WTC11 (cell line): ENCODE measurements around the gene OLIG1. TPM values are rescaled to one million over a fixed set of nuclear protein-coding genes. Genes with fewer than 3 reads are reported as not detected.

ENCODE experiments used
- ATAC-seq: fragments of 200-7000 bp; cut with Tn5 transposase; 2 replicates; pipeline ENCODE4 v1.10.0; 2021; ENCODE audit warnings: mild to moderate bottlenecking, moderate library complexity
- CTCF ChIA-PET: fragments of 300-600 bp; sonication (Branson Sonifier 250); formaldehyde crosslinking; loops from one replicate; lab custom pipeline; 2021; ENCODE audit warnings: antibody characterized with exemption; lab: Charles Lee
- POLR2A ChIA-PET: fragments of 350-600 bp; sonication (Branson Sonifier 250); formaldehyde crosslinking; loops from one replicate; lab custom pipeline; 2021; ENCODE audit warnings: antibody characterized with exemption; lab: Charles Lee
- DNase-seq: peaks from one replicate; pipeline ENCODE4 v3.0.0; 2021; ENCODE audit warnings: low spot score
- H3K27ac Mint-ChIP-seq: 2 replicates; pipeline ENCODE4 v1.8.0; 2021; ENCODE audit warnings: mixed read lengths
- H3K27me3 Mint-ChIP-seq: 2 replicates; pipeline ENCODE4 v1.8.0; 2021; ENCODE audit warnings: low read depth, mild to moderate bottlenecking, moderate library complexity, mixed read lengths
- H3K36me3 Mint-ChIP-seq: 2 replicates; pipeline ENCODE4 v1.8.0; 2021; ENCODE audit warnings: mixed read lengths
- H3K4me1 Mint-ChIP-seq: 2 replicates; pipeline ENCODE4 v1.8.0; 2022; ENCODE audit warnings: mixed read lengths
- H3K4me3 Mint-ChIP-seq: 2 replicates; pipeline ENCODE4 v1.8.0; 2021; ENCODE audit warnings: mild to moderate bottlenecking, moderate library complexity, mixed read lengths
- H3K9me3 Mint-ChIP-seq: 2 replicates; pipeline ENCODE4 v1.8.0; 2021; ENCODE audit warnings: mixed read lengths
- MXD4 ChIP-seq: fragments of 250-450 bp; sonication (Bioruptor Pico); IDR thresholded peaks from 2 replicates; pipeline ENCODE4 v1.8.0; 2021; ENCODE audit warnings: mild to moderate bottlenecking, moderate library complexity, borderline replicate concordance
- NR2C2 ChIP-seq: sonication (generic); formaldehyde crosslinking; IDR thresholded peaks from 2 replicates; pipeline ENCODE4 v1.8.0; 2022; ENCODE audit warnings: mild to moderate bottlenecking, missing genetic modification reagents
- OVOL2 ChIP-seq: fragments of 250-450 bp; sonication (Bioruptor Pico); IDR thresholded peaks from 2 replicates; pipeline ENCODE4 v1.9.0; 2021; ENCODE audit warnings: mild to moderate bottlenecking, borderline replicate concordance
- SOX15 ChIP-seq: fragments of 250-450 bp; sonication (Bioruptor Pico); IDR thresholded peaks from 2 replicates; pipeline ENCODE4 v1.9.0; 2021; ENCODE audit warnings: mild to moderate bottlenecking
- TEAD4 ChIP-seq: sonication (generic); formaldehyde crosslinking; IDR thresholded peaks from 2 replicates; pipeline ENCODE4 v1.8.0; 2022; ENCODE audit warnings: mild to moderate bottlenecking, missing genetic modification reagents
- ZNF219 ChIP-seq: sonication (generic); formaldehyde crosslinking; IDR thresholded peaks from 2 replicates; pipeline ENCODE4 v1.8.0; 2023; ENCODE audit warnings: missing genetic modification reagents, mild to moderate bottlenecking, borderline replicate concordance
- ZNF232 ChIP-seq: sonication (generic); formaldehyde crosslinking; IDR thresholded peaks from 2 replicates; pipeline ENCODE4 v1.8.0; 2022; ENCODE audit warnings: mild to moderate bottlenecking, missing genetic modification reagents
- ZNF263 ChIP-seq: sonication (generic); formaldehyde crosslinking; IDR thresholded peaks from 2 replicates; pipeline ENCODE4 v1.8.1; 2022; ENCODE audit warnings: low read depth, mild to moderate bottlenecking, moderate library complexity, missing genetic modification reagents
- total RNA-seq: library from RNA; stranded (reverse); gene quantifications from 3 replicates; pipeline ENCODE4 v1.2.3, GENCODE V29; 2021
- TF ChIP-seq, protein P1 (sequence below): sonication (generic); formaldehyde crosslinking; conservative IDR thresholded peaks from 2 replicates; pipeline ENCODE4 v1.8.1; 2022; ENCODE audit warnings: mild to moderate bottlenecking, missing genetic modification reagents
- TF ChIP-seq, protein P2 (sequence below): sonication (generic); formaldehyde crosslinking; IDR thresholded peaks from 2 replicates; pipeline ENCODE4 v1.8.1; 2023; ENCODE audit warnings: mild to moderate bottlenecking, moderate library complexity, missing genetic modification reagents
- TF ChIP-seq, protein P3 (sequence below): sonication (generic); formaldehyde crosslinking; IDR thresholded peaks from 2 replicates; pipeline ENCODE4 v1.8.1; 2022; ENCODE audit warnings: mild to moderate bottlenecking, moderate library complexity, missing genetic modification reagents
- TF ChIP-seq, protein P4 (sequence below): sonication (generic); formaldehyde crosslinking; IDR thresholded peaks from 2 replicates; pipeline ENCODE4 v1.8.1; 2023; ENCODE audit warnings: mild to moderate bottlenecking, missing genetic modification reagents, moderate library complexity
- TF ChIP-seq, protein P5 (sequence below): sonication (generic); formaldehyde crosslinking; IDR thresholded peaks from 2 replicates; pipeline ENCODE4 v1.8.0; 2022; ENCODE audit warnings: mild to moderate bottlenecking, missing genetic modification reagents
- TF ChIP-seq, protein P6 (sequence below): fragments of 250-450 bp; sonication (Bioruptor Pico); IDR thresholded peaks from 2 replicates; pipeline ENCODE4 v1.9.0; 2021; ENCODE audit warnings: mild to moderate bottlenecking
- TF ChIP-seq, protein P7 (sequence below): fragments of 250-450 bp; sonication (Bioruptor Pico); IDR thresholded peaks from 2 replicates; pipeline ENCODE4 v1.8.0; 2021; ENCODE audit warnings: mild to moderate bottlenecking
- TF ChIP-seq, protein P8 (sequence below): fragments of 250-450 bp; sonication (Bioruptor Pico); IDR thresholded peaks from 2 replicates; pipeline ENCODE4 v1.9.0; 2021; ENCODE audit warnings: mild to moderate bottlenecking, borderline replicate concordance
- TF ChIP-seq, protein P9 (sequence below): fragments of 250-450 bp; sonication (Bioruptor Pico); IDR thresholded peaks from 2 replicates; pipeline ENCODE4 v2.1.2; 2022; ENCODE audit warnings: mild to moderate bottlenecking, moderate library complexity

OLIG1 gene
- total RNA-seq, 1 experiment from 2014 or later = 2.1 TPM

DNA sequence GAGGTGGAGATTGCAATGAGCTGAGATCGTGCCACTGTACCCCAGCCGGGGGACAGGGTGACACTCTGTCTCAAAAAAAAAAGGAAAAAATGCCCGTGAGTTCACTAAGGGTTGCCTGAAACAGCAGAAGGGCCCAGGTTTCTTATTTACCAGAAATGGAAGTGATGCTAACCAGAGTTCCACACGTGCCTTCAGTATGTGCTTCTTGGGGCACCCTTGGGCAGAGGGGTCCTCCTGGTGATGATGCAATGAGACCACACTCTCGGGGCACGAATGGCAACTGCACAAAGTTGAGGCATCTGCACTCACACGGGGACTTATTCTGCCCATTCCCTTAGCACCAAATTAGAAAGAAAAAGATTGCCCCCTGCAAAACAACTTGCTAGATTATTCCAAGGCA, 29.2 kb downstream of the OLIG1 start (continued):
- TF ChIP-seq, protein P1, sequence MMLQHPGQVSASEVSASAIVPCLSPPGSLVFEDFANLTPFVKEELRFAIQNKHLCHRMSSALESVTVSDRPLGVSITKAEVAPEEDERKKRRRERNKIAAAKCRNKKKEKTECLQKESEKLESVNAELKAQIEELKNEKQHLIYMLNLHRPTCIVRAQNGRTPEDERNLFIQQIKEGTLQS (CRISPR knock-in tag) = no peak
- TF ChIP-seq, protein P2, sequence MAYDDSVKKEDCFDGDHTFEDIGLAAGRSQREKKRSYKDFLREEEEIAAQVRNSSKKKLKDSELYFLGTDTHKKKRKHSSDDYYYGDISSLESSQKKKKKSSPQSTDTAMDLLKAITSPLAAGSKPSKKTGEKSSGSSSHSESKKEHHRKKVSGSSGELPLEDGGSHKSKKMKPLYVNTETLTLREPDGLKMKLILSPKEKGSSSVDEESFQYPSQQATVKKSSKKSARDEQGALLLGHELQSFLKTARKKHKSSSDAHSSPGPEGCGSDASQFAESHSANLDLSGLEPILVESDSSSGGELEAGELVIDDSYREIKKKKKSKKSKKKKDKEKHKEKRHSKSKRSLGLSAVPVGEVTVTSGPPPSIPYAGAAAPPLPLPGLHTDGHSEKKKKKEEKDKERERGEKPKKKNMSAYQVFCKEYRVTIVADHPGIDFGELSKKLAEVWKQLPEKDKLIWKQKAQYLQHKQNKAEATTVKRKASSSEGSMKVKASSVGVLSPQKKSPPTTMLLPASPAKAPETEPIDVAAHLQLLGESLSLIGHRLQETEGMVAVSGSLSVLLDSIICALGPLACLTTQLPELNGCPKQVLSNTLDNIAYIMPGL (CRISPR knock-in tag) = no peak
- TF ChIP-seq ZNF232 (no peak), ZNF263 (CRISPR knock-in tag) (no peak)
- TF ChIP-seq, protein P3, sequence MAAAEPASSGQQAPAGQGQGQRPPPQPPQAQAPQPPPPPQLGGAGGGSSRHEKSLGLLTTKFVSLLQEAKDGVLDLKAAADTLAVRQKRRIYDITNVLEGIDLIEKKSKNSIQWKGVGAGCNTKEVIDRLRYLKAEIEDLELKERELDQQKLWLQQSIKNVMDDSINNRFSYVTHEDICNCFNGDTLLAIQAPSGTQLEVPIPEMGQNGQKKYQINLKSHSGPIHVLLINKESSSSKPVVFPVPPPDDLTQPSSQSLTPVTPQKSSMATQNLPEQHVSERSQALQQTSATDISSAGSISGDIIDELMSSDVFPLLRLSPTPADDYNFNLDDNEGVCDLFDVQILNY = no peak

DNA sequence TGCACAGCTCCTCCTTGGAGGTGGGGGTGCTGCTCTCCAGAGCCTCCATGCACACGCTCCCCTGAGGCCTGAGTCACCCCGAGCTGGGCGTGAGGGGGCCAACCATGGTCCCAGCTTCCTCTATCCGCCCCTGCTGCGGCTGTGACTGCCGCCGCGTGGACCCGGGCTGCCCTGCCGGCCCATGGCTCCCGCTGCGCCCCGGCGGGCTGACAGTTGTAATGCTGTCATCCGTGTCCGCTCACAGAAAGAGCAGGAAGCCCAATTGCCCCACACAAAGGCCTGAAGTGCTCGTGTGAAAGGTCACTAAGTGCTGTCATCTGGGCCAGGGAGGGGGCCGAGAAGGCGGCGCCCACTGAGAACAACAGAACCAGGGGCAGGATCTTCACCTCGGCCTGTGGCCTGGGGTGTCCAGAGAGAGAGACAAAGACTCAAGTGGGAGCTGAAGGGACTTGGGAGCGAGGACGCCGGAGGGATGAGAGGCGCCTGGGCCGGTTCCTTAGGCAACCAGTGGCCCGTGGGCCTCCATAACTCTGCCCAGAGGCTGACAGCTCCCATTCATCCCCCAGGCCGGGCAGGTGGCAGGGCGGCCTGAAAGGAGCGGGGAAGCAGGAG, 31.5 kb downstream of the OLIG1 start:
- peaks cover 53% of the 10 kb centered on the region for H3K4me1 Mint-ChIP-seq
- TF ChIP-seq, protein P4, sequence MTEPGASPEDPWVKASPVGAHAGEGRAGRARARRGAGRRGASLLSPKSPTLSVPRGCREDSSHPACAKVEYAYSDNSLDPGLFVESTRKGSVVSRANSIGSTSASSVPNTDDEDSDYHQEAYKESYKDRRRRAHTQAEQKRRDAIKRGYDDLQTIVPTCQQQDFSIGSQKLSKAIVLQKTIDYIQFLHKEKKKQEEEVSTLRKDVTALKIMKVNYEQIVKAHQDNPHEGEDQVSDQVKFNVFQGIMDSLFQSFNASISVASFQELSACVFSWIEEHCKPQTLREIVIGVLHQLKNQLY (CRISPR knock-in tag) = no peak
- no peak for TF ChIP-seq MXD4 (CRISPR knock-in tag)
- 0 out of 2 replicates have a peak, but pooled peaks have one; percentile 30 for TF ChIP-seq ZNF219
- TF ChIP-seq, protein P5, sequence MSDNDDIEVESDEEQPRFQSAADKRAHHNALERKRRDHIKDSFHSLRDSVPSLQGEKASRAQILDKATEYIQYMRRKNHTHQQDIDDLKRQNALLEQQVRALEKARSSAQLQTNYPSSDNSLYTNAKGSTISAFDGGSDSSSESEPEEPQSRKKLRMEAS (CRISPR knock-in tag) = peak; percentile 57
- TF ChIP-seq, protein P6, sequence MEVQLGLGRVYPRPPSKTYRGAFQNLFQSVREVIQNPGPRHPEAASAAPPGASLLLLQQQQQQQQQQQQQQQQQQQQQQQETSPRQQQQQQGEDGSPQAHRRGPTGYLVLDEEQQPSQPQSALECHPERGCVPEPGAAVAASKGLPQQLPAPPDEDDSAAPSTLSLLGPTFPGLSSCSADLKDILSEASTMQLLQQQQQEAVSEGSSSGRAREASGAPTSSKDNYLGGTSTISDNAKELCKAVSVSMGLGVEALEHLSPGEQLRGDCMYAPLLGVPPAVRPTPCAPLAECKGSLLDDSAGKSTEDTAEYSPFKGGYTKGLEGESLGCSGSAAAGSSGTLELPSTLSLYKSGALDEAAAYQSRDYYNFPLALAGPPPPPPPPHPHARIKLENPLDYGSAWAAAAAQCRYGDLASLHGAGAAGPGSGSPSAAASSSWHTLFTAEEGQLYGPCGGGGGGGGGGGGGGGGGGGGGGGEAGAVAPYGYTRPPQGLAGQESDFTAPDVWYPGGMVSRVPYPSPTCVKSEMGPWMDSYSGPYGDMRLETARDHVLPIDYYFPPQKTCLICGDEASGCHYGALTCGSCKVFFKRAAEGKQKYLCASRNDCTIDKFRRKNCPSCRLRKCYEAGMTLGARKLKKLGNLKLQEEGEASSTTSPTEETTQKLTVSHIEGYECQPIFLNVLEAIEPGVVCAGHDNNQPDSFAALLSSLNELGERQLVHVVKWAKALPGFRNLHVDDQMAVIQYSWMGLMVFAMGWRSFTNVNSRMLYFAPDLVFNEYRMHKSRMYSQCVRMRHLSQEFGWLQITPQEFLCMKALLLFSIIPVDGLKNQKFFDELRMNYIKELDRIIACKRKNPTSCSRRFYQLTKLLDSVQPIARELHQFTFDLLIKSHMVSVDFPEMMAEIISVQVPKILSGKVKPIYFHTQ (CRISPR knock-in tag) = no peak
- TF ChIP-seq, all 79 proteins: peak for 2
- Mint-ChIP-seq H3K36me3 (peaks cover 21% of the 10 kb centered on the region), H3K27me3 (peaks cover 18% of the 10 kb centered on the region), H3K4me3 (no peak overlapping the region), H3K9me3 (peaks cover 20% of the 10 kb centered on the region), H3K27ac (no peak overlapping the region)
- POLR2A ChIA-PET = no interaction called here
- DNase-seq (peak; percentile 32), ATAC-seq (peak; percentile 36)
- CTCF ChIA-PET = interaction anchor here (1.4 kb wide), 1 partner anchor 26 kb away, joined by 7 read pairs; no protein-coding TSS in a partner anchor

DNA sequence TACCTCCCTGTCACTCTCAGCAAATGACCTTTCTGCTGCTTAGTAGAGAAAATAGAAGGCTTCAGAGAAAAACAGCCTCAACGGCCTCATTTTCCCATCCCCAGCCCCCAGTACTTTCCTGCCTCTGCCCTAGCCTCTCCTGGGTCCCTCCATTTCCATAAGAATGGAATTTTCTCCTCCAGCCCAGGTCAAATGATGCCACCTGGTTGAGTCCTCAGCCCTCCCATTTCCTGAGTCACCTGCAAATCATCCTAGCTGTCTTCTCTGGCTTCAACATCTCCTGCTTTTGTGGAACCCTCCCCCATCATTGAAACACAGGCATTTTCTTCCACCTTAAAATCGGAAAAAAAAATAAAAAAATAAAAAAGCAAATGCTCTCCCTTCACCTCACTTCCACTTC, 35.1 kb downstream of the OLIG1 start:
- Mint-ChIP-seq H3K4me3 (peak overlapping the region; percentile 5), H3K27me3 (peaks cover 38% of the 10 kb centered on the region), H3K9me3 (peaks cover 20% of the 10 kb centered on the region), H3K36me3 (peaks cover 21% of the 10 kb centered on the region), H3K27ac (peak overlapping the region; percentile 83), H3K4me1 (peaks cover 70% of the 10 kb centered on the region)
- ATAC-seq (peak; percentile 41), DNase-seq (no peak)
- POLR2A ChIA-PET = no interaction called here
- CTCF ChIA-PET = interaction anchor here (1.0 to 1.6 kb wide), 4 partner anchors 22 to 111 kb away, joined by 3 to 9 read pairs (median 4); no protein-coding TSS in a partner anchor
- TF ChIP-seq, protein P7, sequence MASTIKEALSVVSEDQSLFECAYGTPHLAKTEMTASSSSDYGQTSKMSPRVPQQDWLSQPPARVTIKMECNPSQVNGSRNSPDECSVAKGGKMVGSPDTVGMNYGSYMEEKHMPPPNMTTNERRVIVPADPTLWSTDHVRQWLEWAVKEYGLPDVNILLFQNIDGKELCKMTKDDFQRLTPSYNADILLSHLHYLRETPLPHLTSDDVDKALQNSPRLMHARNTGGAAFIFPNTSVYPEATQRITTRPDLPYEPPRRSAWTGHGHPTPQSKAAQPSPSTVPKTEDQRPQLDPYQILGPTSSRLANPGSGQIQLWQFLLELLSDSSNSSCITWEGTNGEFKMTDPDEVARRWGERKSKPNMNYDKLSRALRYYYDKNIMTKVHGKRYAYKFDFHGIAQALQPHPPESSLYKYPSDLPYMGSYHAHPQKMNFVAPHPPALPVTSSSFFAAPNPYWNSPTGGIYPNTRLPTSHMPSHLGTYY (CRISPR knock-in tag) = no peak
- TF ChIP-seq, protein P8, sequence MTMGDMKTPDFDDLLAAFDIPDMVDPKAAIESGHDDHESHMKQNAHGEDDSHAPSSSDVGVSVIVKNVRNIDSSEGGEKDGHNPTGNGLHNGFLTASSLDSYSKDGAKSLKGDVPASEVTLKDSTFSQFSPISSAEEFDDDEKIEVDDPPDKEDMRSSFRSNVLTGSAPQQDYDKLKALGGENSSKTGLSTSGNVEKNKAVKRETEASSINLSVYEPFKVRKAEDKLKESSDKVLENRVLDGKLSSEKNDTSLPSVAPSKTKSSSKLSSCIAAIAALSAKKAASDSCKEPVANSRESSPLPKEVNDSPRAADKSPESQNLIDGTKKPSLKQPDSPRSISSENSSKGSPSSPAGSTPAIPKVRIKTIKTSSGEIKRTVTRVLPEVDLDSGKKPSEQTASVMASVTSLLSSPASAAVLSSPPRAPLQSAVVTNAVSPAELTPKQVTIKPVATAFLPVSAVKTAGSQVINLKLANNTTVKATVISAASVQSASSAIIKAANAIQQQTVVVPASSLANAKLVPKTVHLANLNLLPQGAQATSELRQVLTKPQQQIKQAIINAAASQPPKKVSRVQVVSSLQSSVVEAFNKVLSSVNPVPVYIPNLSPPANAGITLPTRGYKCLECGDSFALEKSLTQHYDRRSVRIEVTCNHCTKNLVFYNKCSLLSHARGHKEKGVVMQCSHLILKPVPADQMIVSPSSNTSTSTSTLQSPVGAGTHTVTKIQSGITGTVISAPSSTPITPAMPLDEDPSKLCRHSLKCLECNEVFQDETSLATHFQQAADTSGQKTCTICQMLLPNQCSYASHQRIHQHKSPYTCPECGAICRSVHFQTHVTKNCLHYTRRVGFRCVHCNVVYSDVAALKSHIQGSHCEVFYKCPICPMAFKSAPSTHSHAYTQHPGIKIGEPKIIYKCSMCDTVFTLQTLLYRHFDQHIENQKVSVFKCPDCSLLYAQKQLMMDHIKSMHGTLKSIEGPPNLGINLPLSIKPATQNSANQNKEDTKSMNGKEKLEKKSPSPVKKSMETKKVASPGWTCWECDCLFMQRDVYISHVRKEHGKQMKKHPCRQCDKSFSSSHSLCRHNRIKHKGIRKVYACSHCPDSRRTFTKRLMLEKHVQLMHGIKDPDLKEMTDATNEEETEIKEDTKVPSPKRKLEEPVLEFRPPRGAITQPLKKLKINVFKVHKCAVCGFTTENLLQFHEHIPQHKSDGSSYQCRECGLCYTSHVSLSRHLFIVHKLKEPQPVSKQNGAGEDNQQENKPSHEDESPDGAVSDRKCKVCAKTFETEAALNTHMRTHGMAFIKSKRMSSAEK = no peak
- TF ChIP-seq, protein P9, sequence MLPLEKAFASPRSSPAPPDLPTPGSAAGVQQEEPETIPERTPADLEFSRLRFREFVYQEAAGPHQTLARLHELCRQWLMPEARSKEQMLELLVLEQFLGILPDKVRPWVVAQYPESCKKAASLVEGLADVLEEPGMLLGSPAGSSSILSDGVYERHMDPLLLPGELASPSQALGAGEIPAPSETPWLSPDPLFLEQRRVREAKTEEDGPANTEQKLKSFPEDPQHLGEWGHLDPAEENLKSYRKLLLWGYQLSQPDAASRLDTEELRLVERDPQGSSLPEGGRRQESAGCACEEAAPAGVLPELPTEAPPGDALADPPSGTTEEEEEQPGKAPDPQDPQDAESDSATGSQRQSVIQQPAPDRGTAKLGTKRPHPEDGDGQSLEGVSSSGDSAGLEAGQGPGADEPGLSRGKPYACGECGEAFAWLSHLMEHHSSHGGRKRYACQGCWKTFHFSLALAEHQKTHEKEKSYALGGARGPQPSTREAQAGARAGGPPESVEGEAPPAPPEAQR (CRISPR knock-in tag) = no peak
- no peak for TF ChIP-seq SOX15 (CRISPR knock-in tag)
- no peak for TF ChIP-seq NR2C2 (CRISPR knock-in tag)
- TF ChIP-seq TEAD4 (CRISPR knock-in tag) = no peak
- TF ChIP-seq OVOL2 (CRISPR knock-in tag) = no peak
